Glutamatergic neuron (in vitro differentiated cells): Measurements from ENCODE around the gene CFL1. TPM values are rescaled to one million over a fixed set of nuclear protein-coding genes. Genes with fewer than 3 reads are reported as not detected.

Source experiments
- DNase-seq: peaks from one replicate; pipeline ENCODE4 v3.0.0; 2022
- H3K27ac Mint-ChIP-seq: one replicate; pipeline ENCODE4 v1.8.0; 2020; ENCODE audit warnings: mild to moderate bottlenecking, mixed read lengths, inconsistent platforms; ENCODE audit not compliant: unreplicated experiment
- H3K27me3 Mint-ChIP-seq: one replicate; pipeline ENCODE4 v1.8.0; 2020; ENCODE audit warnings: mild to moderate bottlenecking, moderate library complexity, mixed read lengths, inconsistent platforms; ENCODE audit not compliant: unreplicated experiment
- H3K36me3 Mint-ChIP-seq: one replicate; pipeline ENCODE4 v1.8.0; 2020; ENCODE audit warnings: mild to moderate bottlenecking, mixed read lengths, inconsistent platforms; ENCODE audit not compliant: unreplicated experiment
- H3K4me1 Mint-ChIP-seq: one replicate; pipeline ENCODE4 v1.8.0; 2020; ENCODE audit warnings: mild to moderate bottlenecking, low read depth, mixed read lengths, inconsistent platforms; ENCODE audit not compliant: unreplicated experiment
- H3K4me3 Mint-ChIP-seq: one replicate; pipeline ENCODE4 v1.8.0; 2020; ENCODE audit warnings: mild to moderate bottlenecking, mixed read lengths, inconsistent platforms; ENCODE audit not compliant: unreplicated experiment
- H3K9me3 Mint-ChIP-seq: one replicate; pipeline ENCODE4 v1.8.0; 2020; ENCODE audit warnings: mild to moderate bottlenecking, moderate library complexity, mixed read lengths, inconsistent platforms; ENCODE audit not compliant: unreplicated experiment
- CTCF ChIP-seq: fragments of 200-600 bp; sonication (generic); IDR thresholded peaks from one replicate; pipeline ENCODE4 v1.5.0; 2021; ENCODE audit not compliant: partially characterized antibody, unreplicated experiment
- total RNA-seq: library from RNA; stranded (reverse); fragmentation: NEBNext Ultra II Directional; extraction: Animal tissue kit (Norgen Biotek cat#: 25700); gene quantifications from one replicate; pipeline ENCODE4 v1.2.1, GENCODE V29; 2021; ENCODE audit not compliant: unreplicated experiment

The CFL1 gene
- total RNA-seq, 1 donor from 2014 or later = 1,294 TPM

- TF ChIP-seq CTCF = no peak
- H3K4me1 Mint-ChIP-seq = peaks cover 16% of the 10 kb centered on the region
- peaks cover 4% of the 10 kb centered on the region for H3K36me3 Mint-ChIP-seq
- peaks cover 36% of the 10 kb centered on the region for H3K27me3 Mint-ChIP-seq
- peaks cover 35% of the 10 kb centered on the region for H3K9me3 Mint-ChIP-seq
- H3K27ac Mint-ChIP-seq = peak overlapping the region; percentile 99
- peak overlapping the region; percentile 98 for H3K4me3 Mint-ChIP-seq
- DNase-seq = peak; percentile 99
Observed at GRCh38 chr11:65859095-65859811, 1.3 kb upstream of the CFL1 start.

GRCh38 chr11:65858681-65859087, 704 bp upstream of the CFL1 start:
- H3K27me3 Mint-ChIP-seq = peaks cover 36% of the 10 kb centered on the region
- no peak for DNase-seq
- H3K4me3 Mint-ChIP-seq = peak overlapping the region; percentile 98
- no peak for TF ChIP-seq CTCF
- peak overlapping the region; percentile 98 for H3K27ac Mint-ChIP-seq
- H3K36me3 Mint-ChIP-seq = peaks cover 4% of the 10 kb centered on the region
- peaks cover 38% of the 10 kb centered on the region for H3K9me3 Mint-ChIP-seq
- H3K4me1 Mint-ChIP-seq = peaks cover 16% of the 10 kb centered on the region

GRCh38 chr11:65857500-65857852, 504 bp downstream of the CFL1 start:
- H3K9me3 Mint-ChIP-seq = peaks cover 35% of the 10 kb centered on the region
- no peak for TF ChIP-seq CTCF
- H3K27me3 Mint-ChIP-seq = peaks cover 34% of the 10 kb centered on the region
- H3K4me1 Mint-ChIP-seq = peaks cover 16% of the 10 kb centered on the region
- no peak for DNase-seq
- H3K27ac Mint-ChIP-seq = no peak overlapping the region
- peak overlapping the region; percentile 96 for H3K4me3 Mint-ChIP-seq
- peaks cover under 1% of the 10 kb centered on the region for H3K36me3 Mint-ChIP-seq

GRCh38 chr11:65856689-65857499, 1.1 kb downstream of the CFL1 start:
- H3K9me3 Mint-ChIP-seq = peaks cover 38% of the 10 kb centered on the region
- peak; percentile 83 for DNase-seq
- H3K27me3 Mint-ChIP-seq = peaks cover 36% of the 10 kb centered on the region
- peaks cover 16% of the 10 kb centered on the region for H3K4me1 Mint-ChIP-seq
- no peak for TF ChIP-seq CTCF
- H3K27ac Mint-ChIP-seq = peak overlapping the region; percentile 89
- no peaks in the 10 kb centered on the region for H3K36me3 Mint-ChIP-seq
- peak overlapping the region; percentile 96 for H3K4me3 Mint-ChIP-seq

GRCh38 chr11:65855927-65856363, 2.0 kb downstream of the CFL1 start:
- Mint-ChIP-seq H3K9me3 (peaks cover 32% of the 10 kb centered on the region), H3K36me3 (no peaks in the 10 kb centered on the region), H3K4me1 (peaks cover 16% of the 10 kb centered on the region), H3K4me3 (peak overlapping the region; percentile 96), H3K27me3 (peaks cover 32% of the 10 kb centered on the region), H3K27ac (peak overlapping the region; percentile 89)
- DNase-seq = no peak
- no peak for TF ChIP-seq CTCF
